B cell (primary cell): ENCODE measurements around the gene TECPR2. TPM values are rescaled to one million over a fixed set of nuclear protein-coding genes. Genes with fewer than 3 reads are reported as not detected.

Source experiments
- ATAC-seq: fragments of 200-7000 bp; cut with Tn5 transposase; one replicate; pipeline ENCODE4 v1.10.0; 2021; ENCODE audit warnings: low read depth, mild to moderate bottlenecking, moderate number of reproducible peaks, moderate library complexity
- CTCF ChIA-PET: fragments of 350-600 bp; sonication (Branson Sonifier 250); formaldehyde crosslinking; loops from one replicate; lab custom pipeline; 2021; ENCODE audit warnings: antibody characterized with exemption, inconsistent platforms; lab: Charles Lee
- POLR2A ChIA-PET: fragments of 350-600 bp; sonication (Branson Sonifier 250); formaldehyde crosslinking; loops from one replicate; lab custom pipeline; 2021; ENCODE audit warnings: antibody characterized with exemption; lab: Charles Lee
- DNase-seq: peaks from one replicate; pipeline ENCODE4 v3.0.0; 2013
- H2AFZ ChIP-seq: 2 replicates; pipeline ENCODE4 v1.6.1; 2012; ENCODE audit warnings: mild to moderate bottlenecking, low read depth, low read length; ENCODE audit not compliant: insufficient read depth, poor library complexity, severe bottlenecking
- H3K27ac ChIP-seq, 2 donors: 1 replicate in 1 of 2; 2 replicates in 1 of 2; pipeline ENCODE4 v1.5.1; 2012 to 2013; ENCODE audit warnings: low read length in 2 of 2, mild to moderate bottlenecking in 2 of 2, moderate library complexity in 1 of 2
- H3K27me3 ChIP-seq, 4 experiments: fragments of 200-600 bp in 1 of 4; sonication (generic) in 1 of 4; replicated peaks in 1 of 4; 1 replicate in 2 of 4; 2 replicates in 2 of 4; pipeline versions ENCODE4 v1.6.1 to v1.7.0; 2013 to 2016; ENCODE audit warnings: low read length in 3 of 4, mild to moderate bottlenecking in 2 of 4, mixed read lengths in 1 of 4, moderate library complexity in 1 of 4; ENCODE audit not compliant: insufficient read depth in 4 of 4, control insufficient read depth in 3 of 4; ENCODE audit errors: control extremely low read depth in 1 of 4
- H3K36me3 ChIP-seq, 2 experiments: replicated peaks in 1 of 2; 1 replicate in 1 of 2; 2 replicates in 1 of 2; pipeline versions ENCODE4 v1.6.1 to v1.7.1; 2013; ENCODE audit warnings: low read length in 1 of 2; ENCODE audit not compliant: insufficient read depth in 2 of 2, control insufficient read depth in 1 of 2; ENCODE audit errors: control extremely low read depth in 1 of 2, extremely low read depth in 1 of 2
- H3K4me1 ChIP-seq, 2 donors: fragments of 200-600 bp in 1 of 2; sonication (generic) in 1 of 2; 1 replicate in 1 of 2; 2 replicates in 1 of 2; pipeline versions ENCODE4 v1.5.1 to v1.6.1; 2013 to 2017; ENCODE audit warnings: low read length in 2 of 2; ENCODE audit not compliant: control insufficient read depth in 2 of 2, insufficient read depth in 2 of 2
- H3K4me2 ChIP-seq: replicated peaks from 2 replicates; pipeline ENCODE3; 2012; ENCODE audit warnings: mild to moderate bottlenecking, low read depth, low read length; ENCODE audit not compliant: poor library complexity, severe bottlenecking
- H3K4me3 ChIP-seq, 5 experiments: fragments of 200-600 bp in 1 of 5; sonication (generic) in 1 of 5; 1 replicate in 3 of 5; 2 replicates in 2 of 5; pipeline versions ENCODE4 v1.5.1 to v1.7.0; 2011 to 2016; ENCODE audit warnings: low read length in 4 of 5, mild to moderate bottlenecking in 4 of 5, low read depth in 2 of 5, control low read depth in 1 of 5, moderate library complexity in 1 of 5; ENCODE audit not compliant: insufficient read depth in 1 of 5; ENCODE audit errors: control extremely low read depth in 1 of 5, extremely low read depth in 1 of 5
- H3K79me2 ChIP-seq: fragments of 200-600 bp; sonication (generic); one replicate; pipeline ENCODE4 v1.6.0; 2016; ENCODE audit warnings: low read length; ENCODE audit not compliant: control insufficient read depth, insufficient read depth
- H3K9ac ChIP-seq: fragments of 200-600 bp; sonication (generic); 2 replicates; pipeline ENCODE4 v1.6.1; 2017; ENCODE audit warnings: mild to moderate bottlenecking, low read length, moderate library complexity
- H3K9me3 ChIP-seq, 3 donors: one replicate each; pipeline versions ENCODE4 v1.6.1 to v1.7.1; 2013; ENCODE audit warnings: low read length in 2 of 3; ENCODE audit not compliant: control insufficient read depth in 2 of 3, insufficient read depth in 1 of 3; ENCODE audit errors: control extremely low read depth in 1 of 3
- H4K20me1 ChIP-seq: 2 replicates; pipeline ENCODE4 v1.6.0; 2012; ENCODE audit warnings: mild to moderate bottlenecking, low read length; ENCODE audit not compliant: insufficient read depth, control insufficient read depth, poor library complexity, severe bottlenecking
- H3K27ac Mint-ChIP-seq: one replicate; pipeline ENCODE4 v1.8.0; 2021; ENCODE audit warnings: mixed read lengths
- H3K27me3 Mint-ChIP-seq: one replicate; pipeline ENCODE4 v1.8.0; 2021; ENCODE audit warnings: mixed read lengths
- H3K4me1 Mint-ChIP-seq: one replicate; pipeline ENCODE4 v1.8.0; 2021; ENCODE audit warnings: mixed read lengths
- H3K4me3 Mint-ChIP-seq: one replicate; pipeline ENCODE4 v1.8.0; 2021; ENCODE audit warnings: mixed read lengths
- H3K9me3 Mint-ChIP-seq: one replicate; pipeline ENCODE4 v1.8.0; 2022; ENCODE audit warnings: mixed read lengths; ENCODE audit not compliant: insufficient read depth
- EZH2 ChIP-seq: IDR thresholded peaks from 2 replicates; pipeline ENCODE4 v1.6.1; 2012; ENCODE audit warnings: borderline replicate concordance, low read depth, mild to moderate bottlenecking, moderate library complexity, low read length; ENCODE audit not compliant: insufficient read depth, poor library complexity, severe bottlenecking
- WGBS: methylation state at CpG from one replicate; pipeline ENCODE4 v1.1.5; 2013; ENCODE audit warnings: missing lambda C conversion rate; ENCODE audit not compliant: insufficient coverage; 5-methylcytosine and 5-hydroxymethylcytosine counted together
- intact Hi-C: fragments of 100-400 bp; cut with micrococcal nuclease; formaldehyde crosslinking; loops from one replicate; pipeline ENCODE4 v1.10.0; 2022
- polyA plus RNA-seq: library from polyadenylated mRNA; depleted of rRNA; stranded (reverse); fragments of >200 nt; gene quantifications from 2 replicates; pipeline ENCODE4 v1.2.3, GENCODE V29; 2012
- total RNA-seq, 2 donors: library from RNA; stranded (reverse); fragments of 120-200 nt in 1 of 2; gene quantifications; 1 replicate in 1 of 2; 2 replicates in 1 of 2; pipeline versions ENCODE4 v1.2.3 to v1.2.4, GENCODE V29; 2013 to 2022
- TF ChIP-seq, protein P1 (sequence below): fragments of 200-600 bp; IDR thresholded peaks from one replicate; pipeline ENCODE4 v1.8.0; 2022; ENCODE audit warnings: antibody characterized with exemption, mild to moderate bottlenecking

The TECPR2 gene
- total and polyA plus RNA-seq, 2 donors (not counting 1 experiment from before 2014, with no cell fraction given): 4.7 to 10.8 TPM

DNA sequence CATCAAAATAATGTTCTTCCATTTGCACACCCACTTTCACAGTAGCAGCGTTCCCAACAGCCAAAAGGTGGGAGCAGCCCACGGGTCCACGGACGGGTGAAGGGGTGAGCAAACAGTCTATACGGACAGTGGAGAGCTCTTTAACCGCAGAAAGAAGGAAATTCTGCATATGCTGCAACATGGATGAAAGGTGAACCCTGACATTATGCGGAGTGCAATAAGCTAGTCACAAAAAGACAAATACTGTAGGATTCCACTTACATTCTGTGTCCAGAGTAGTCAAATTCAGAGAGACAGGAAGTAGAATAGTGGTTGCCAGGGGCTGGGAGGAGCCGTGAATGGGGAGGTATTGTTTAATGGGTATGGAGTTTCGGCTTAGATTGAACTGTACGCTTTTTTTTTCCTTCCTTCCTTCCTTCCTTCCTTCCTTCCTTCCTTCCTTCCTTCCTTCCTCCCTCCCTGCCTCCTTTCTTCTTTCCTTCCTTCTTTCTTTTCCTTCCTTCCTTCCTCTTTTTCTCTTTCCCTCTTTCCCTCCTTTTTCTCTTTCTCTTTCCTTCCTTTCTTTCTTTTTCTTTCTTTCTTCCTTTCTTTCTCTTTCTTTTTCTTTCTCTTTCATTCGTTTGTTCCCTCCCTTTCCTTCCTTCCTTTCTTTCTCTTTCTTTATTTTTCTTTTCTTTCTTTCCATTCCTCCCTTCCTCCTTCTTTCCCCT, 162.6 kb downstream of the TECPR2 start:
- H3K9me3 ChIP-seq: no peaks in the 10 kb centered on the region
- ChIA-PET CTCF (interaction anchor here (0.7 to 3.1 kb wide), 19 partner anchors 8 to 243 kb away, joined by 3 to 32 read pairs (median 5); no protein-coding TSS in a partner anchor), POLR2A (interaction anchor here (0.6 to 1.3 kb wide), 4 partner anchors 66 to 614 kb away, joined by 3 to 4 read pairs (median 3); no protein-coding TSS in a partner anchor)
- intact Hi-C loops: loop anchor here (2.0 to 10.0 kb wide), 2 partner anchors 29 to 169 kb away; no protein-coding TSS in a partner anchor
- peak; percentile 73 for DNase-seq
- Mint-ChIP-seq H3K27me3 (no peaks in the 10 kb centered on the region), H3K9me3 (no peaks in the 10 kb centered on the region), H3K27ac (peak overlapping the region; percentile 98), H3K4me1 (peaks cover 31% of the 10 kb centered on the region), H3K4me3 (peak overlapping the region; percentile 95)
- no CpG with 5 or more reads among the region's 11 CpGs for WGBS
- peak overlapping the region; percentile 56 to 63 for H3K27ac ChIP-seq
- peak; percentile 24 for ATAC-seq
- H3K4me3 ChIP-seq: peak overlapping the region in 4 of 5 experiments; percentile 59 to 71 (median 66)
- TF ChIP-seq, protein P1, sequence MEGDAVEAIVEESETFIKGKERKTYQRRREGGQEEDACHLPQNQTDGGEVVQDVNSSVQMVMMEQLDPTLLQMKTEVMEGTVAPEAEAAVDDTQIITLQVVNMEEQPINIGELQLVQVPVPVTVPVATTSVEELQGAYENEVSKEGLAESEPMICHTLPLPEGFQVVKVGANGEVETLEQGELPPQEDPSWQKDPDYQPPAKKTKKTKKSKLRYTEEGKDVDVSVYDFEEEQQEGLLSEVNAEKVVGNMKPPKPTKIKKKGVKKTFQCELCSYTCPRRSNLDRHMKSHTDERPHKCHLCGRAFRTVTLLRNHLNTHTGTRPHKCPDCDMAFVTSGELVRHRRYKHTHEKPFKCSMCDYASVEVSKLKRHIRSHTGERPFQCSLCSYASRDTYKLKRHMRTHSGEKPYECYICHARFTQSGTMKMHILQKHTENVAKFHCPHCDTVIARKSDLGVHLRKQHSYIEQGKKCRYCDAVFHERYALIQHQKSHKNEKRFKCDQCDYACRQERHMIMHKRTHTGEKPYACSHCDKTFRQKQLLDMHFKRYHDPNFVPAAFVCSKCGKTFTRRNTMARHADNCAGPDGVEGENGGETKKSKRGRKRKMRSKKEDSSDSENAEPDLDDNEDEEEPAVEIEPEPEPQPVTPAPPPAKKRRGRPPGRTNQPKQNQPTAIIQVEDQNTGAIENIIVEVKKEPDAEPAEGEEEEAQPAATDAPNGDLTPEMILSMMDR: peak; percentile 20
- TF ChIP-seq EZH2: no peak
- H3K27me3 ChIP-seq: no peaks in the 10 kb centered on the region
- H3K9ac ChIP-seq: peak overlapping the region; percentile 69
- H4K20me1 ChIP-seq: no peaks in the 10 kb centered on the region
- H2AFZ ChIP-seq: peak overlapping the region; percentile 79
- H3K36me3 ChIP-seq: no peaks in the 10 kb centered on the region
- no peaks in the 10 kb centered on the region for H3K79me2 ChIP-seq
- H3K4me1 ChIP-seq: peaks cover 13 to 30% of the 10 kb centered on the region in 2 donors
- peak overlapping the region; percentile 91 for H3K4me2 ChIP-seq
